HEK293 (cell line): ENCODE measurements around the gene ADORA3.

Source experiments
- AEBP2 ChIP-seq: fragments of 450-650 bp; formaldehyde crosslinking; IDR thresholded peaks from 2 replicates; pipeline ENCODE4 v1.5.1; 2016; ENCODE audit warnings: missing biosample characterization, missing genetic modification characterization, borderline replicate concordance
- CTCF ChIP-seq: fragments of 450-650 bp; formaldehyde crosslinking; IDR thresholded peaks from 2 replicates; pipeline ENCODE4 v1.5.1; 2016; ENCODE audit warnings: missing biosample characterization, missing genetic modification characterization
- TRIM28 ChIP-seq: IDR thresholded peaks from 2 replicates; pipeline ENCODE4 v1.6.1; 2011; ENCODE audit warnings: low read length, control low read depth, borderline replicate concordance
- YY1 ChIP-seq: fragments of 450-650 bp; formaldehyde crosslinking; IDR thresholded peaks from 2 replicates; pipeline ENCODE4 v1.5.1; 2018; ENCODE audit warnings: missing biosample characterization, missing genetic modification characterization
- ZNF274 ChIP-seq, 2 experiments: fragments of 200-500 bp in 1 of 2; fragments of 450-650 bp in 1 of 2; sonication (Bioruptor generic) in 1 of 2; formaldehyde crosslinking in 1 of 2; IDR thresholded peaks; 2 replicates each; pipeline versions ENCODE4 v1.5.1 to v1.6.1; 2014 to 2016; ENCODE audit warnings: borderline replicate concordance in 1 of 2, inconsistent platforms in 1 of 2, low read length in 1 of 2, missing biosample characterization in 1 of 2, missing genetic modification characterization in 1 of 2
- ZNF391 ChIP-seq: fragments of 450-650 bp; formaldehyde crosslinking; IDR thresholded peaks from 2 replicates; pipeline ENCODE4 v1.5.1; 2016; ENCODE audit warnings: low read depth, missing biosample characterization, missing genetic modification characterization, borderline replicate concordance
- ZNF473 ChIP-seq: fragments of 450-650 bp; formaldehyde crosslinking; IDR thresholded peaks from 2 replicates; pipeline ENCODE4 v1.5.1; 2017; ENCODE audit warnings: missing biosample characterization, missing genetic modification characterization
- ZNF580 ChIP-seq: fragments of 450-650 bp; formaldehyde crosslinking; IDR thresholded peaks from 2 replicates; pipeline ENCODE4 v1.5.1; 2016; ENCODE audit warnings: missing biosample characterization, missing genetic modification characterization
- ZNF585B ChIP-seq: fragments of 450-650 bp; formaldehyde crosslinking; IDR thresholded peaks from 2 replicates; pipeline ENCODE4 v1.5.1; 2016; ENCODE audit warnings: missing biosample characterization, missing genetic modification characterization
- ZNF658 ChIP-seq: fragments of 450-650 bp; formaldehyde crosslinking; IDR thresholded peaks from 2 replicates; pipeline ENCODE4; 2016; ENCODE audit warnings: missing biosample characterization, missing genetic modification characterization
- ZNF707 ChIP-seq: fragments of 450-650 bp; formaldehyde crosslinking; IDR thresholded peaks from 2 replicates; pipeline ENCODE4 v1.5.1; 2016; ENCODE audit warnings: missing biosample characterization, missing genetic modification characterization
- ZNF747 ChIP-seq: fragments of 450-650 bp; formaldehyde crosslinking; IDR thresholded peaks from 2 replicates; pipeline ENCODE4 v1.5.1; 2016; ENCODE audit warnings: missing biosample characterization, missing genetic modification characterization
- ZNF76 ChIP-seq: fragments of 450-650 bp; formaldehyde crosslinking; IDR thresholded peaks from 2 replicates; pipeline ENCODE4; 2016; ENCODE audit warnings: low read depth, missing biosample characterization, missing genetic modification characterization, borderline replicate concordance

GRCh38 chr1:111475701-111476100 is 27.7 kb downstream of the ADORA3 start:
- TF ChIP-seq YY1 (tag by site-specific recombination) (no peak), TRIM28 (no peak), ZNF658 (tag by site-specific recombination) (no peak), CTCF (tag by site-specific recombination) (no peak), ZNF580 (no peak), ZNF585B (no peak), ZNF473 (tag by site-specific recombination) (no peak), ZNF274 (IDR thresholded peaks at IDR 0.05; ENCODE audit: low read length) (no peak), ZNF274 (tag by site-specific recombination; IDR thresholded peaks at IDR 0.05; ENCODE audit: borderline replicate concordance) (no peak), ZNF747 (tag by site-specific recombination) (no peak), ZNF391 (tag by site-specific recombination) (no peak), AEBP2 (tag by site-specific recombination) (no peak), ZNF707 (tag by site-specific recombination) (no peak), ZNF76 (tag by site-specific recombination) (no peak)
